Measurements from ENCODE around the gene SPHKAP. TPM values are rescaled to one million over a fixed set of nuclear protein-coding genes. Genes with fewer than 3 reads are reported as not detected.
A peak's percentile ranks its signal among the peaks of the same experiment; 100 is the strongest.
"Not testable (repeated sequence)": the region's sequence is repeated elsewhere in the genome, so short reads cannot be mapped to it uniquely, and the experiment has no call there.

SPHKAP gene
- polyA plus RNA-seq, 2 of the 4 experiments (the other 2 are of a cell fraction), result 0.01 TPM; not detected in 1

DNA sequence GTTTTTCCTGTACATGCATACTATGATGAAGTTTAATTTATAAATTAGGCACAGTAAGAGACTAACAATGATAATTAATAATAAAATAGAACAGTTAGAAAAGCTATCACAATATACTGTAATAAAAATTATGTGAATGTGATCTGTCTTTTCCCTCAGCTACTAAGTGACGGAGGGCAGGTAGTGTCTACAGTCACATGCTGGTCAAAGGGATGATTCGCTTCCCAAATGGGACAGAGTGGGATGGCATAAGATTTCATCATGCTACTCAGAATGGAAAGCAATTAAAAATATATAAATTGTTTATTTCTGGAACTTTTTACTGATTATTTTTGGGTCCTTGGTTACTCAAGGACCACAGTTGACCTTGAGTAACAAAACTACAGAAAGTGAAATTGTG is 238.5 kb downstream of the SPHKAP start:
- Histone ChIP-seq H3K27ac (no peak overlapping the region), H3K4me1 (no peaks in the 10 kb centered on the region), H3K4me2 (no peak overlapping the region), H3K4me3 (no peak overlapping the region), H3K9me3 (peaks cover 7% of the 10 kb centered on the region; the same call in 2 of the 3 replicates)
- no peak for FAIRE-seq
- no peak for DNase-seq (ENCODE audit: low read depth in 1 of 2, low spot score in 1 of 2)
- ATAC-seq, result no peak
- CTCF ChIA-PET, result interaction anchor here (0.7 kb wide), 1 partner anchor 207 kb away, joined by 3 read pairs; no protein-coding TSS in a partner anchor
- TF ChIP-seq HOXB5 (CRISPR knock-in tag; IDR thresholded peaks at IDR 0.05) (no peak), HOXA7 (CRISPR knock-in tag; IDR thresholded peaks at IDR 0.05) (no peak), RAD21 (conservative IDR thresholded peaks at IDR 0.05 in 1 of 2, IDR thresholded peaks at IDR 0.05 in 1 of 2) (no peak), SREBF2 (IDR thresholded peaks at IDR 0.05) (no peak), JUN (IDR thresholded peaks at IDR 0.05) (no peak), JUNB (IDR thresholded peaks at IDR 0.05) (no peak), MYC (IDR thresholded peaks at IDR 0.05; ENCODE audit: borderline replicate concordance, low read length) (no peak), EHMT2 (IDR thresholded peaks at IDR 0.05; ENCODE audit: low read depth) (no peak), CBX8 (IDR thresholded peaks at IDR 0.05) (no peak), HOXB13 (CRISPR knock-in tag; IDR thresholded peaks at IDR 0.05; ENCODE audit: low read depth) (no peak)
- TF ChIP-seq, protein P1, sequence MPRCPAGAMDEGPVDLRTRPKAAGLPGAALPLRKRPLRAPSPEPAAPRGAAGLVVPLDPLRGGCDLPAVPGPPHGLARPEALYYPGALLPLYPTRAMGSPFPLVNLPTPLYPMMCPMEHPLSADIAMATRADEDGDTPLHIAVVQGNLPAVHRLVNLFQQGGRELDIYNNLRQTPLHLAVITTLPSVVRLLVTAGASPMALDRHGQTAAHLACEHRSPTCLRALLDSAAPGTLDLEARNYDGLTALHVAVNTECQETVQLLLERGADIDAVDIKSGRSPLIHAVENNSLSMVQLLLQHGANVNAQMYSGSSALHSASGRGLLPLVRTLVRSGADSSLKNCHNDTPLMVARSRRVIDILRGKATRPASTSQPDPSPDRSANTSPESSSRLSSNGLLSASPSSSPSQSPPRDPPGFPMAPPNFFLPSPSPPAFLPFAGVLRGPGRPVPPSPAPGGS (IDR thresholded peaks at IDR 0.05), result no peak
- 64% methylated on average over 2 of the region's 2 CpGs for WGBS (ENCODE audit: missing lambda C conversion rate)
- POLR2A ChIA-PET, result no interaction called here

DNA sequence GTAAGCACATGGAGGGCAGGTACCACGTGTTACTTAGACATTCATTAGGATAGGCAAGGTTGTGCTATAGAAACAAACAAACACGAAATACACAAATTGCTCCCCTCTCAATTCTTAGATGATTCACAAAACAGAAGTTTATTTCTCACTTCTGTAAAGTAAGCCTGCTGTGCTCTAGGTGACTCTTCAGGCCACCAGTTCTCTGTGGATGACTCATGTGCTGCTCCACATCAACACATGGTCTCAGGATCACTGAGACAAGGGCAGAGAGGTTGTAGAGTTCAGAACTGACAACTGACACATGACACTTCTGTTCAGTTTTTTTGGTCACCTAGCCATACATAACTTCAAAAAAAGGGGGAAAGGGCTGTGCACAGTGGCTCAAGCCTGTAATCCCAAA is 239.5 kb downstream of the SPHKAP start:
- no peaks in the 10 kb centered on the region for H3K4me1 ChIP-seq
- POLR2A ChIA-PET, result no interaction called here
- H3K4me2 ChIP-seq, result no peak overlapping the region
- H3K4me3 ChIP-seq, result no peak overlapping the region
- H3K9me3 ChIP-seq, result peaks cover 7% of the 10 kb centered on the region; the same call in 2 of the 3 replicates
- no peak overlapping the region for H3K27ac ChIP-seq
- CTCF ChIA-PET, result interaction anchor here (0.7 kb wide), 1 partner anchor 206 kb away, joined by 3 read pairs; no protein-coding TSS in a partner anchor
- ATAC-seq (no peak), DNase-seq (ENCODE audit: low read depth in 1 of 2, low spot score in 1 of 2) (no peak), FAIRE-seq (no peak)
- 22% methylated on average over 2 of the region's 2 CpGs for WGBS (ENCODE audit: missing lambda C conversion rate)
- TF ChIP-seq CHD2 (IDR thresholded peaks at IDR 0.05; ENCODE audit: low read length, partially characterized antibody) (no peak), RNF2 (IDR thresholded peaks at IDR 0.05; ENCODE audit: borderline replicate concordance, low read depth) (no peak), CHD4 (IDR thresholded peaks at IDR 0.05; ENCODE audit: borderline replicate concordance) (no peak), HDAC2 (IDR thresholded peaks at IDR 0.05) (no peak), ESRRA (IDR thresholded peaks at IDR 0.05; ENCODE audit: borderline replicate concordance, low read length) (no peak)
- TF ChIP-seq, protein P2, sequence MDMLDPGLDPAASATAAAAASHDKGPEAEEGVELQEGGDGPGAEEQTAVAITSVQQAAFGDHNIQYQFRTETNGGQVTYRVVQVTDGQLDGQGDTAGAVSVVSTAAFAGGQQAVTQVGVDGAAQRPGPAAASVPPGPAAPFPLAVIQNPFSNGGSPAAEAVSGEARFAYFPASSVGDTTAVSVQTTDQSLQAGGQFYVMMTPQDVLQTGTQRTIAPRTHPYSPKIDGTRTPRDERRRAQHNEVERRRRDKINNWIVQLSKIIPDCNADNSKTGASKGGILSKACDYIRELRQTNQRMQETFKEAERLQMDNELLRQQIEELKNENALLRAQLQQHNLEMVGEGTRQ (IDR thresholded peaks at IDR 0.05), result no peak

DNA sequence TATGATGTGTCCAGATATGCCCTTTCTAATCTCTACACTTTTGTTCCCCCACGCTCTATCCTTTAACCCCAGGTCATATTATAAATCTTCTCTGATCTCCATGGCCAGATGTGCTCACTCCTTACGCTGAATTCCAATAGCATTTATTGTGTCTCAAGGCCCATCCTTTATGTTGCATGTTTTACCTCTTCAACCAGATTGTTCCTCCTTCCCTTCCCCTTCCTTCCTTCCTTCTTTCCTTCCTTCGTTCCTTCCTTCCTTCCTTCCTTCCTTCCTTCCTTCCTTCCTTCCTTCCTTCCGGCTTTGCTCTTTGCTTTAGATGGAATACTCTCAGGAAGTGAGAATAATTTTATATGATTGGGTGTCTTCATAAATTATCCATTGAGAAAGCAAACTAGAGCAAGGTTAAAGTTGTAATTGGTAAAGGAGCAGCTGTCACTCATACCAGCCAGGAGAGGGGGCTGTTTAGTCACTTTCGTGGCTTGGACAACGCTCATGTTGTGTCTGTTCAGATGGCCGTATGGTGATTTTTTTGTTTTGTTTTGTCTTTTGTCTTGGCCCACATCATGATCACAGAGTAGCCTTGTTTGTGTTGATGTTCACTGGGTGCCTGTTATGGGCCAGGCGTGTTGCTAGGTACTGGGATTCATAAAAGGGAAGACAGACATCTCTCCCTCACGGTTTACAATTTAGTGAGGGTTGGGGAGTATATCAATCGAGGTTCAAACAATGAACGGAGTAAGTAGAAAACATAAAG is 242.0 kb downstream of the SPHKAP start:
- FAIRE-seq, result no peak
- ATAC-seq, result peak; percentile 66 to 89; a peak in 5 of 6 replicates
- ChIA-PET POLR2A (no interaction called here), CTCF (interaction anchor here (1.2 kb wide), 1 partner anchor 49 kb away, joined by 4 read pairs; no protein-coding TSS in a partner anchor)
- Histone ChIP-seq H3K27ac (no peak overlapping the region), H3K4me1 (no peaks in the 10 kb centered on the region), H3K4me2 (no peak overlapping the region), H3K9me3 (no peaks in the 10 kb centered on the region), H3K4me3 (no peak overlapping the region)
- WGBS (ENCODE audit: missing lambda C conversion rate), result 49% methylated on average over 11 of the region's 11 CpGs
- DNase-seq (ENCODE audit: low read depth in 1 of 2, low spot score in 1 of 2), result peak; percentile 15 to 62
- TF ChIP-seq SMC3 (IDR thresholded peaks at IDR 0.05) (peak; percentile 31; the same call in 2 of the 3 replicates), RAD21 (conservative IDR thresholded peaks at IDR 0.05 in 1 of 2, IDR thresholded peaks at IDR 0.05 in 1 of 2) (peak; percentile 37 to 70), MYC (IDR thresholded peaks at IDR 0.05; ENCODE audit: borderline replicate concordance, low read length) (no peak)
- TF ChIP-seq, protein P1 (IDR thresholded peaks at IDR 0.05), result no peak
- TF ChIP-seq, protein P3, sequence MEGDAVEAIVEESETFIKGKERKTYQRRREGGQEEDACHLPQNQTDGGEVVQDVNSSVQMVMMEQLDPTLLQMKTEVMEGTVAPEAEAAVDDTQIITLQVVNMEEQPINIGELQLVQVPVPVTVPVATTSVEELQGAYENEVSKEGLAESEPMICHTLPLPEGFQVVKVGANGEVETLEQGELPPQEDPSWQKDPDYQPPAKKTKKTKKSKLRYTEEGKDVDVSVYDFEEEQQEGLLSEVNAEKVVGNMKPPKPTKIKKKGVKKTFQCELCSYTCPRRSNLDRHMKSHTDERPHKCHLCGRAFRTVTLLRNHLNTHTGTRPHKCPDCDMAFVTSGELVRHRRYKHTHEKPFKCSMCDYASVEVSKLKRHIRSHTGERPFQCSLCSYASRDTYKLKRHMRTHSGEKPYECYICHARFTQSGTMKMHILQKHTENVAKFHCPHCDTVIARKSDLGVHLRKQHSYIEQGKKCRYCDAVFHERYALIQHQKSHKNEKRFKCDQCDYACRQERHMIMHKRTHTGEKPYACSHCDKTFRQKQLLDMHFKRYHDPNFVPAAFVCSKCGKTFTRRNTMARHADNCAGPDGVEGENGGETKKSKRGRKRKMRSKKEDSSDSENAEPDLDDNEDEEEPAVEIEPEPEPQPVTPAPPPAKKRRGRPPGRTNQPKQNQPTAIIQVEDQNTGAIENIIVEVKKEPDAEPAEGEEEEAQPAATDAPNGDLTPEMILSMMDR (IDR thresholded peaks at IDR 0.05), result peak; percentile 46

DNA sequence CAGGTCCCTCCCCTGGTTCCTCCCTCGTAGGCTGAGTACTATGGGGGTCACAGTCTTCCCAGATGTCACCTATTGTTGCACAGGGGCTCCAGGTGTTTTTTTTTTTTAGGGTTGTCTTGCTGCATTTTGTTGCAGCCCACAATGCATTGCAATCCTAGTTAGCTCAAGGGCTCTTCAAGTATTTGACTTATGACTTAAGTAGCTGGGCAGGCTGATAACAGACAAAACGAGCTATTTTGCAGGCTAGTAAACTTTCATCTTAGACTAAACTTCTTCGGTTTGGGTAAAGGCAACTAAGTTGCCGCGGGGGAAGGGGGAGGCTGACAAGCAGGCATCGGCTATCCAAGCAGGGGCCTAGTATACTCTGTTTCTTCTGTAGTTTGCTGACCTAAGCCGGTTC is 245.2 kb downstream of the SPHKAP start:
- H3K4me3 ChIP-seq; POLR2A ChIA-PET; ATAC-seq; H3K9me3 ChIP-seq; CTCF ChIA-PET; DNase-seq (ENCODE audit: low read depth in 1 of 2, low spot score in 1 of 2); FAIRE-seq; H3K27ac ChIP-seq; H3K4me1 ChIP-seq; H3K4me2 ChIP-seq: not testable (repeated sequence)
- 59% methylated on average over 7 of the region's 7 CpGs for WGBS (ENCODE audit: missing lambda C conversion rate)

Measured in A549 (cell line).